Astrocyte of the hippocampus (primary cell): ENCODE results near the gene P2RX2.
A peak's percentile ranks its signal among the peaks of the same experiment; 100 is the strongest.
"Not testable (repeated sequence)": the region's sequence is repeated elsewhere in the genome, so short reads cannot be mapped to it uniquely, and the experiment has no call there.

Experiments used
- DNase-seq: peaks from one replicate; pipeline ENCODE4 v3.0.0; 2011; ENCODE audit warnings: low read depth, low spot score

The P2RX2 gene

GRCh38 chr12:132583411-132583710, 35.2 kb upstream of the P2RX2 start:
- peak; percentile 23 for DNase-seq

DNA sequence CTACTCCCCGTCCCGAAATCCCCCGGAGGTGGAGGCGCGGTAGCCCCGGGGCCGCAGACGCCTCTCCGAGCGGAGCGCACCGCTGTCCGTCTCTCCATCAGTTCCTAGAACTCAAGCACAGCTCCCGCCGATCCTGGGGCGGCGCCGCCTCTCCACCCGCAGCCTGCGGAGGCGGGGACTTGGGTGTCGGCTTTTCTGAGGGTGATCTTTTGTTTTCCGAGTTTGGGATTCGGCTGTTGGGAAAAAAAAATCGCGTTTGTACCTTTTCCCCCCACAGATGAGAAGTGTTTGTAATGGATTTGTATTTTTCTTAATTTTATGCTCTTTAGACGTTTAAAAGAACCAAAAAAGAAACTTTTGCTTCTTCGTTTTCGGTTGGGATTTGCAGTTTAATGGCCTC, 34.8 kb upstream of the P2RX2 start:
- peak; percentile 48 for DNase-seq

GRCh38 chr12:132584429-132584828, 34.1 kb upstream of the P2RX2 start:
- no peak for DNase-seq

GRCh38 chr12:132585177-132585576, 33.4 kb upstream of the P2RX2 start:
- DNase-seq, result no peak

DNA sequence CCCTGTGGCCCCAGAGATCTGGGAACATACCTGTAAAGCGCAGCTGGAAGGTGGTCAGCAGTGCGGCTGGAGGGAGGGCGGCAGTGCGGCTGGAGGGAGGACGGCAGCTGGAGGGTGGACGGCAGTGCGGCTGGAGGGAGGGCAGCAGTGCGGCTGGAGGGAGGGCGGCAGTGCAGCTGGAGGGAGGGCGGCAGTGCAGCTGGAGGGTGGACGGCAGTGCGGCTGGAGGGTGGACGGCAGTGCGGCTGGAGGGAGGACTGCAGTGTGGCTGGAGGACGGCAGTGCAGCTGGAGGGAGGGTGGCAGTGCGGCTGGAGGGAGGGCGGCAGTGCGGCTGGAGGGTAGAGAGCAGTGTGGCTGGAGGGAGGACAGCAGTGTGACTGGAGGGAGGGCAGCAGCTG, 31.6 kb upstream of the P2RX2 start:
- DNase-seq, result no peak

DNA sequence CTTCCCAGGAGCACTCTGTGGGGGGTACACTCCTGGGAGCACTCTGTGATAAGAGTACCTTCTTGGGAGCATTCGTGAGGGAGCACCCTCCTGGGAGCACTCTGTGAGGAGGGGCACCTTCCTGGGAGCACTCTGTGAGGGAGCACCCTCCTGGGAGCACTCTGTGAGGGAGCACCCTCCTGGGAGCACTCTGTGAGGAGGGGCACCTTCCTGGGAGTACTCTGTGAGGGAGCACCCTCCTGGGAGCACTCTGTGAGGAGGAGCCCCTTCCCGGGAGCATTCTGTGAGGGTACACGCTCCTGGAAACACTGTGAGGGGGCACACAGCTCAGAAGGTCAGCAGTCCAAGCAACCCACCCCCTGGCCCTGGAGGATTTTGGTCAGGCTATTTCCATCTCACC, 30.8 kb upstream of the P2RX2 start:
- DNase-seq, result no peak

- DNase-seq, result no peak
Measured at GRCh38 chr12:132588319-132588718, 30.3 kb upstream of the P2RX2 start.

GRCh38 chr12:132588821-132589669, 29.5 kb upstream of the P2RX2 start:
- no peak for DNase-seq

DNA sequence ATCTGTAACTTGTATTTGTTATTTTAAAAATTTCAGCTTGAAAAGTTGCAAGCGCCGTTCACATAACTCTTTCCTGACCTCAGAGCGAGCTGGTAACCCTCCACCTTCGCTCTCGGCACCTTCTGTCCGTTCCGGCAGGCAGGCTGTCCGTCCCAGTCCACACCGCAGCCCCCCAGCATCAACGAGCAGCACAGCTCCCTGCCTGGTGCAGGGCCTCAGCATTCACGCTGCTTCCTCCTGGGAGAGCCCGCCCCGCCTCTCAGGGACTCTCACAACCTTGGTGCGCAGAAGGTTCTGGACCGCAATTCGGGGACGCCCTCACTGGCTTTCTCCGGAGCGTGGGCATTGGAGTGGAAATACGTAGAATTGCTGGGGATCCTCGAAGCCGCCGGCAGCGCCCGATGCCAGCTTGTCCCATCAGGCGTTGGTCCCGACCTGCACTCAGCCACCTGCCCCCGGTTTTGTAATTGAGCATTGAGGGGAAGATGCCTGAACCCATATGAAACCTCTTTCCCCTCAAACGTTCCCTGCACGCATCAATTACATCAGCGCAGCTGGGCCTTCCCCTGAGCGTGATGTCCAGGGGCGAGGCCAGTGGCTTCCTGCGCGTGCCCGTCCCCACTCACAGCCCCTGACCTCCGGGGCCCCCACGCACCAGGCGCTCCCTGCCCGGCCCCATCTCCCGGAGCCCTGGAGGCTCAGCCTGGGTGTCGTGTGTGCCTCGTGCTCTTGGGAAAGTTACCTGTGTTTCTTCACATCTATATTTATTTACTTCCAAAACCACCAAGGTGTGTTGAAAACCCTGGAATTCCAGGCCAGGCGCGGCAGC, 27.3 kb upstream of the P2RX2 start:
- no peak for DNase-seq

DNA sequence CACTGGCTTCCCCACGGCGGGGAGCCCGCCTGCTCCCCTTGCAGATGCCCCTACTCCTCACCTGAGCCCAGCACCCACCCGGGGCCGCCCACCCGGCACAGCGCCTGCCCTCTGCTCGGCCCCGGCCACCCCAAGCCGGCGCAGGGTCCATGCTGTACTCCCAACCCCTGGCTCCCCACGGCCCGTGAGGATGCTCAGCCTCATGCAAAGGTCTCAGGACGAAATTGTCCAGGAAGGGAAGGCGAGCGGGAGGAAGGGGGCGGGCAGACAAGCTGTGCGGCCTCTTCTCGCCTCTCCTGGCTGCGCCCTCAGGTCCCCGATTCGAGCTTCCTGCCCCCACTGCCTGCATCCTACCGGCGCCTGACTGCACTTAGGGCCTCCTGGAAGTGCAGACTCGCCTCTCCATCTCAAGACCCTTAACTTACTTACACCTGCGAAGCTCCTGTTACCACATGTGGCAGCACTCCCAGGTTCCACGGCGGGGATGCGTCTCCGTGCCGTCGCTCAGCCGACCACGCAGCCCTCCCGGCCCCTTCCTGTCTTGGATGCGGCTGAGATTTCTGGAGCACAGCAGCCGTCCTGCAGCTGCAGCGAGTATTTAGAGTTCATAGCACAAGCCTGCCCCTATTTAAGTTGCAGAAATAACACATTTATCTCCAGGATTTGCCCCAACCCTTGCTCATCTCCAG, 26.1 kb upstream of the P2RX2 start:
- no peak for DNase-seq

- DNase-seq, result no peak
Measured at GRCh38 chr12:132593071-132593470, 25.5 kb upstream of the P2RX2 start.

GRCh38 chr12:132593521-132593920, 25.1 kb upstream of the P2RX2 start:
- DNase-seq, result no peak

DNA sequence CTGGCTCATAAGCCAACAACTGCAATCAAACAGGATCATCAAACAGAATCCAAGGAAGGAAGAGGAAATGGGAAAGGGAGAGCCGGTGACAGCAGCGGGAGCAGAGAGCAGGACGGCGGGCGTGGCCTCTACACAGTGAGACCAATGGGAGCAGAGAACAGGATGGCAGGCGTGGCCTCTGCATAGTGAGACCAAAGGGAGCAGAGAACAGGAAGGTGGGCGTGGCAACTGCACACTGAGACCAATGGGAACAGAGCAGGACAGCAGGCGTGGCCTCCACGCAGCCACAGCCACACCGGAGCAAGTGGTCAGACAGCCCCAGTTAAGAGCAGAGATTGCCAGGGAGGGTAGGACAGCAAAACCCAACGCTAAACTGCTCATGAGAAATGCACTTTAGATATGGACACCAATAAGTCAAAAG, 24.6 kb upstream of the P2RX2 start:
- peak; percentile 97 for DNase-seq

GRCh38 chr12:132595183-132595582, 23.4 kb upstream of the P2RX2 start:
- DNase-seq, result no peak

DNA sequence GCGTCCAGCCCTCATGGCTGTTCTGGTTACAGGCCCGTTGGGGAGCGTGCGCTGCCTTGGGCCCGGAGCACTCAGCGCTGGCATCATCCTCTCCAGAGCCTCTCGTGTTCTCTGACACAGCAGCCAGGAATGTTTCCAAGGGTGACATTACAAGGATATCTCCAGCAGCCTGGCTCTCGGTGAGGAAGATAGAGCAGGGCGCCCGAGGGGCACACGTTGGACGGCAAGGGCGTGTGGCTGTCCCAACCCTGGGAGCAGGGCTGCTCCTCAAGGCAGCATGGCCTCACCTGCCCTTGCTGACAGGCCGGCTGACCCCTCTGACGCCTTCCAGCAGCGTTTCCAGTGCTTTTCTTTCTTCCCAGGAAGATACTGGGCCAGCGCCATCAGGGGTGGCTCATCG, 22.6 kb upstream of the P2RX2 start:
- peak; percentile 80 for DNase-seq

DNA sequence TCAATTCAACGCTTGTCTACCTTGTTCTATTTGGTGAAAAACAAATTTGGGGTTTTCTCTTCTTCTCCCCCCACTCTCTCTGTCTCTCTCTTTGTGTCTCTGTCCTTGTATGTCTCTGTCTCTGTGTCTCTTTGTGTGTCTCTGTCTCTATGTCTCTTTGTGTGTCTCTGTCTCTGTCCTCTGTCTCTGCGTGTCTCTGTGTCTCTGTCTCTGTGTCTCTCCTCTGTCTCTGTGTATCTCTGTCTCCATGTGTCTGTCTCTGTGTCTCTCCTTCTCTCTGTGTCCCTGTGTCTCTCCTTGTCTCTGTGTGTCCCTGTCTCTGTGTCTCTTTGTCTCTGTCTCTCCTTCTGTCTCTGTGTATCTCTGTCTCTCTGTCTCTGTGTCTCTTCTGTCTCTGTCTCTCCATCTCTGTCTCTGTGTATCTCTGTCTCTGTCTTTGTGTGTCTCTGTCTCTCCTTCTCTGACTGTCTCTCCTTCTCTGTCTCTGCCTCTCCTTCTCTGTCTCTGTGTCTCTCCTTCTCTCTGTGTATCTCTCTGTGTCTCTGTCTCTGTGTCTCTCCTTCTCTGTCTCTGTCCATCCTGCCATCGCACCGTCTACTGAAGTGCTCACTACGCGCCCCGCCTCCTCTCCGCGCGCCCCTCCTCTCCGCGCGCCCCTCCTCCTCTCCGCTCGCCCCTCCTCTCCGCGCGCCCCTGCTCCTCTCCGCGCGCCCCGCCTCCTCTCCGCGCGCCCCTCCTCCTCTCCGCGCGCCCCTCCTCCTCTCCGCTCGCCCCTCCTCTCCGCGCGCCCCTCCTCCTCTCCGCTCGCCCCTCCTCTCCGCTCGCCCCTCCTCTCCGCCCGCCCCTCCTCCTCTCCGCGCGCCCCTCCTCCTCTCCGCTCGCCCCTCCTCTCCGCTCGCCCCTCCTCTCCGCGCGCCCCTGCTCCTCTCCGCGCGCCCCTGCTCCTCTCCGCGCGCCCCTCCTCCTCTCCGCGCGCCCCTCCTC, 21.0 kb upstream of the P2RX2 start:
- DNase-seq, result peak; percentile 98

- DNase-seq, result not testable (repeated sequence)
Measured at GRCh38 chr12:132599502-132599901, 19.1 kb upstream of the P2RX2 start.

- peak; percentile 86 for DNase-seq
Measured at GRCh38 chr12:132600048-132601032, 18.2 kb upstream of the P2RX2 start.

DNA sequence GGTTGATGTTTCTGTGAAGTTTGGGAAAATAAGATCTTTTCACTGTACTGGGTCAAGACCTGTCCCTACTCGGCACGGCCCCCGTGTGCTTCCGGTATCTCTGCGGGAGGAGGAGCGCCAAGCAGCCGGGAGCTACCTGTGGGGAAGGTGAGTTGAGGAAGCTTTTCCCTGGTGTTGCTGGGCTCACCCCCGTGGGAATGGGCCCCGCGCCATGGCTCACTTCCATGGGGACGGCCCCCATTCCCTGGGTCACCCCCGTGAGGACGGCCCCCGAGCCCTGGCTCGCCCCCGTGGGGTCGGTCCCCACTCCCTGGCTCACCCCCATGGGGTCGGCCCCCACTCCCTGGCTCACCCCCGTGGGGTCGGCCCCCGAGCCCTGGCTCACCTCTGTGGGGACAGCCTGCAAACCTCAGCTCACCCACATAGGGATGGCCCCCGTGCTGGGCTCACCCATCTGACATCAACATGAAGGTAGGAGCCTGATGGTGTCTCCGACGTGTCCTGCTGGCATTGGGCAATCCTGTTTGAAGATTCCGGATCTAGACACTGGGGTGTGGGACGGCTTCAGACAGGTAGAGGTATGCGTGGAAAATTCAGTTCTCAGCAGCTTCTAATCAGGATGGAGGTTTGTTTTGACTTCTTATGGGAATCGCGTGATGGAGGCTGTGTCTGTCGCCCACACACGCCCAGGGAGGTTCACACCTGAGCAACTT, 17.2 kb upstream of the P2RX2 start:
- DNase-seq, result no peak
